Transverse colon (tissue), 3 donors: ENCODE measurements around the gene SMAD4.

Experiments used
- EP300 ChIP-seq: sonication (generic); formaldehyde crosslinking; IDR thresholded peaks from one replicate; pipeline ENCODE4 v1.6.1; 2017; ENCODE audit warnings: antibody characterized with exemption, low read depth
- POLR2A ChIP-seq: fragments of 450-650 bp; IDR thresholded peaks from one replicate; pipeline ENCODE4 v1.6.1; 2016; ENCODE audit warnings: antibody characterized with exemption, mild to moderate bottlenecking, moderate library complexity
- TF ChIP-seq, protein P1 (sequence below), 5 experiments: fragments of 200-600 bp in 3 of 5; fragments of 450-650 bp in 2 of 5; sonication (generic) in 3 of 5; IDR thresholded peaks; 1 replicate in 2 of 5; 2 replicates in 3 of 5; pipeline ENCODE4 v1.5.1; 2016 to 2017; ENCODE audit warnings: antibody characterized with exemption in 5 of 5, inconsistent platforms in 3 of 5, mild to moderate bottlenecking in 2 of 5, moderate library complexity in 1 of 5

- peak; percentile 95 for TF ChIP-seq POLR2A
- TF ChIP-seq, protein P1, sequence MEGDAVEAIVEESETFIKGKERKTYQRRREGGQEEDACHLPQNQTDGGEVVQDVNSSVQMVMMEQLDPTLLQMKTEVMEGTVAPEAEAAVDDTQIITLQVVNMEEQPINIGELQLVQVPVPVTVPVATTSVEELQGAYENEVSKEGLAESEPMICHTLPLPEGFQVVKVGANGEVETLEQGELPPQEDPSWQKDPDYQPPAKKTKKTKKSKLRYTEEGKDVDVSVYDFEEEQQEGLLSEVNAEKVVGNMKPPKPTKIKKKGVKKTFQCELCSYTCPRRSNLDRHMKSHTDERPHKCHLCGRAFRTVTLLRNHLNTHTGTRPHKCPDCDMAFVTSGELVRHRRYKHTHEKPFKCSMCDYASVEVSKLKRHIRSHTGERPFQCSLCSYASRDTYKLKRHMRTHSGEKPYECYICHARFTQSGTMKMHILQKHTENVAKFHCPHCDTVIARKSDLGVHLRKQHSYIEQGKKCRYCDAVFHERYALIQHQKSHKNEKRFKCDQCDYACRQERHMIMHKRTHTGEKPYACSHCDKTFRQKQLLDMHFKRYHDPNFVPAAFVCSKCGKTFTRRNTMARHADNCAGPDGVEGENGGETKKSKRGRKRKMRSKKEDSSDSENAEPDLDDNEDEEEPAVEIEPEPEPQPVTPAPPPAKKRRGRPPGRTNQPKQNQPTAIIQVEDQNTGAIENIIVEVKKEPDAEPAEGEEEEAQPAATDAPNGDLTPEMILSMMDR (IDR thresholded peaks at IDR 0.05), result no peak
- no peak for TF ChIP-seq EP300
Observed at GRCh38 chr18:51029694-51030536, at the start of gene SMAD4.
